K562 (cell line): ENCODE measurements around the gene KIF14. TPM values are rescaled to one million over a fixed set of nuclear protein-coding genes. Genes with fewer than 3 reads are reported as not detected.

Source experiments
- ATAC-seq: fragments of 200-7000 bp; cut with Tn5 transposase; 3 replicates; pipeline ENCODE4 v1.9.1; 2020; ENCODE audit warnings: moderate library complexity
- BruUV-seq: library from RNA; stranded (reverse); fragments of 400-500 nt; replicated peaks from 2 replicates; lab custom pipeline; 2021; lab: Mats Ljungman, UMichigan
- CTCF ChIA-PET: fragments of 300-600 bp; formaldehyde crosslinking; extraction: SDS; loops from one replicate; lab custom pipeline; 2021; ENCODE audit warnings: low intra/inter-chr PET ratio; lab: Yijun Ruan, JAX
- POLR2A ChIA-PET: fragments of 300-600, 350-650 bp; sonication (Branson Sonifier 250); formaldehyde crosslinking; extraction: SDS; loops from one replicate; lab custom pipeline; 2021; ENCODE audit warnings: antibody characterized with exemption, inconsistent platforms; lab: Yijun Ruan, JAX
- DNase-seq, 4 experiments: peaks; one replicate each; pipeline versions ENCODE4 v3.0.0 to v3.0.0-alpha.2; 2011 to 2018; ENCODE audit warnings: low spot score in 3 of 4, mixed read lengths in 3 of 4; ENCODE audit errors: extremely low read depth in 1 of 4
- FAIRE-seq: peaks from 2 replicates; lab custom pipeline; 2011; peaks lifted over from hg19 to GRCh38; lab: Jason Lieb, UNC
- H2AFZ ChIP-seq: 2 replicates; pipeline ENCODE4 v1.6.0; 2011; ENCODE audit warnings: low read depth, low read length, control low read depth, inconsistent platforms
- H3K27ac ChIP-seq: fragments of 200-600 bp; 3 replicates; pipeline ENCODE4 v1.8.0; 2011; ENCODE audit warnings: low read depth, mild to moderate bottlenecking, control low read depth, inconsistent platforms, low read length, moderate library complexity, mixed read lengths; ENCODE audit errors: extremely low read depth
- H3K27me3 ChIP-seq, 2 experiments: fragments of 300-600 bp in 1 of 2; 2 replicates in 1 of 2; 3 replicates in 1 of 2; pipeline versions ENCODE4 v1.6.0 to v1.8.0; 2011; ENCODE audit warnings: inconsistent platforms in 2 of 2, low read length in 2 of 2, mild to moderate bottlenecking in 1 of 2, mixed read lengths in 1 of 2, moderate library complexity in 1 of 2; ENCODE audit not compliant: control insufficient read depth in 2 of 2, insufficient read depth in 2 of 2
- H3K36me3 ChIP-seq: fragments of 300-600 bp; 3 replicates; pipeline ENCODE4 v1.8.0; 2011; ENCODE audit warnings: mild to moderate bottlenecking, low read length, inconsistent platforms; ENCODE audit not compliant: control insufficient read depth, insufficient read depth
- H3K4me1 ChIP-seq, 2 experiments: fragments of 200-600 bp in 1 of 2; replicated peaks in 1 of 2; 2 replicates in 1 of 2; 3 replicates in 1 of 2; pipeline versions ENCODE4 v1.5.1 to v1.8.0; 2011; ENCODE audit warnings: inconsistent platforms in 2 of 2, low read length in 2 of 2, mild to moderate bottlenecking in 1 of 2, mixed read lengths in 1 of 2, moderate library complexity in 1 of 2; ENCODE audit not compliant: control insufficient read depth in 2 of 2, insufficient read depth in 2 of 2
- H3K4me2 ChIP-seq: 2 replicates; pipeline ENCODE4 v1.6.1; 2011; ENCODE audit warnings: low read length, control low read depth, inconsistent platforms, mixed read lengths; ENCODE audit not compliant: insufficient read depth
- H3K4me3 ChIP-seq: fragments of 200-600 bp; sonication (generic), shearing (Covaris generic); 2 replicates; pipeline ENCODE4 v1.5.1; 2016; ENCODE audit warnings: control low read depth, inconsistent platforms
- H3K79me2 ChIP-seq: fragments of 200-600 bp; 3 replicates; pipeline ENCODE4 v1.8.0; 2011; ENCODE audit warnings: low read length, inconsistent platforms; ENCODE audit not compliant: control insufficient read depth, insufficient read depth
- H3K9ac ChIP-seq, 2 experiments: 2 replicates each; pipeline versions ENCODE4 v1.6.0 to v1.6.1; 2011; ENCODE audit warnings: low read depth in 2 of 2, low read length in 2 of 2, control low read depth in 1 of 2, inconsistent platforms in 1 of 2, mild to moderate bottlenecking in 1 of 2, mixed read lengths in 1 of 2; ENCODE audit not compliant: insufficient read depth in 1 of 2
- H3K9me1 ChIP-seq: one replicate; pipeline ENCODE4 v1.6.0; 2011; ENCODE audit warnings: inconsistent platforms, mild to moderate bottlenecking, low read length, moderate library complexity; ENCODE audit not compliant: control insufficient read depth, insufficient read depth
- H3K9me3 ChIP-seq: replicated peaks from 2 replicates; pipeline ENCODE4 v1.5.1; 2011; ENCODE audit warnings: low read depth, low read length, inconsistent platforms; ENCODE audit not compliant: control insufficient read depth, insufficient read depth
- H4K20me1 ChIP-seq: replicated peaks from 2 replicates; pipeline ENCODE4 v1.6.1; 2011; ENCODE audit warnings: low read length, inconsistent platforms, mixed read lengths; ENCODE audit not compliant: control insufficient read depth, insufficient read depth
- ARNT ChIP-seq, 2 experiments: fragments of 450-650 bp; IDR thresholded peaks; 2 replicates each; pipeline ENCODE4 v1.6.1; 2016; ENCODE audit warnings: mild to moderate bottlenecking in 1 of 2
- BHLHE40 ChIP-seq: IDR thresholded peaks from 2 replicates; pipeline ENCODE4 v1.6.1; 2011; ENCODE audit warnings: low read length, improper control_type of control experiment
- CEBPZ ChIP-seq: fragments of 150-350 bp; IDR thresholded peaks from 2 replicates; pipeline ENCODE4 v1.6.1; 2014; ENCODE audit warnings: low read depth, mild to moderate bottlenecking, low read length, borderline replicate concordance
- CHD1 ChIP-seq: fragments of 200-600 bp; sonication (generic); IDR thresholded peaks from one replicate; pipeline ENCODE4 v1.6.1; 2012; ENCODE audit warnings: mild to moderate bottlenecking, moderate library complexity, low read length, inconsistent platforms
- DACH1 ChIP-seq: fragments of 450-650 bp; IDR thresholded peaks from 2 replicates; pipeline ENCODE4 v1.6.1; 2018; ENCODE audit not compliant: partially characterized antibody
- HMG20B ChIP-seq: fragments of 250-450 bp; sonication (Bioruptor Pico); IDR thresholded peaks from 2 replicates; pipeline ENCODE4 v1.5.0; 2021; ENCODE audit warnings: mild to moderate bottlenecking
- KAT2B ChIP-seq: IDR thresholded peaks from one replicate; pipeline ENCODE4 v1.6.1; 2012; ENCODE audit warnings: low read depth, mild to moderate bottlenecking, control low read depth, inconsistent platforms, low read length, moderate library complexity
- MECOM ChIP-seq: fragments of 250-450 bp; sonication (Bioruptor Pico); IDR thresholded peaks from 2 replicates; pipeline ENCODE4 v1.8.0; 2022; ENCODE audit warnings: inconsistent platforms
- SP2 ChIP-seq: IDR thresholded peaks from 2 replicates; pipeline ENCODE4 v1.6.1; 2011; ENCODE audit warnings: mild to moderate bottlenecking, low read depth, low read length, moderate library complexity; ENCODE audit not compliant: poor library complexity, severe bottlenecking; ENCODE audit errors: extremely low read depth
- SRF ChIP-seq, 2 experiments: fragments of 250-450, 450-650 bp in 1 of 2; sonication (Bioruptor Pico) in 1 of 2; sonication (generic) in 1 of 2; formaldehyde crosslinking; IDR thresholded peaks; 2 replicates each; pipeline versions ENCODE4 v1.5.0 to v1.5.1; 2020 to 2022; ENCODE audit warnings: mild to moderate bottlenecking in 1 of 2, missing genetic modification reagents in 1 of 2
- THRAP3 ChIP-seq: fragments of 450-650 bp; IDR thresholded peaks from 2 replicates; pipeline ENCODE4 v1.6.1; 2016; ENCODE audit warnings: mild to moderate bottlenecking, inconsistent platforms, borderline replicate concordance
- WGBS: fragments of 100-300 bp; shearing (Covaris generic); methylation state at CpG from one replicate; pipeline ENCODE4 v1.1.6; 2016; ENCODE audit warnings: low coverage, mixed read lengths; ENCODE audit not compliant: insufficient coverage; ENCODE audit errors: missing lambda C conversion rate; 5-methylcytosine and 5-hydroxymethylcytosine counted together
- in situ Hi-C: fragments of 300-500 bp; cut with MboI; formaldehyde crosslinking; loops from 4 replicates; pipeline ENCODE4 v1.15.0; 2018; ENCODE audit warnings: inconsistent platforms, mixed read lengths
- intact Hi-C: fragments of 100-400 bp; cut with micrococcal nuclease; formaldehyde crosslinking; loops from 2 replicates; pipeline ENCODE4 v1.14.2; 2022
- polyA plus RNA-seq, 8 experiments: library from polyadenylated mRNA; depleted of rRNA in 4 of 8; stranded (reverse) in 5 of 8; unstranded in 3 of 8; fragments of >200 nt; fragmentation: Nextera tagmentation in 2 of 8; fragmentation: Illumina TruSeq in 1 of 8; extraction: Ambion mirVana in 2 of 8; extraction: Trizol in 1 of 8; gene quantifications; 2 replicates each; pipeline versions ENCODE4 v1.2.1 to v1.2.3, GENCODE V29; 2011 to 2014; ENCODE audit warnings: inconsistent platforms in 1 of 8, missing spikeins in 1 of 8
- total RNA-seq, 7 experiments: library from RNA; depleted of rRNA in 6 of 7; stranded (reverse); fragments of >200 nt in 6 of 7; fragmentation: Illumina TruSeq in 2 of 7; extraction: Trizol in 2 of 7; gene quantifications; 2 replicates each; pipeline versions ENCODE4 v1.2.1 to v1.2.3, GENCODE V29; 2011 to 2021; ENCODE audit warnings: low replicate concordance in 1 of 7
- TF ChIP-seq, protein P1 (sequence below), 2 experiments: fragments of 450-650 bp in 1 of 2; sonication (generic) in 1 of 2; formaldehyde crosslinking in 1 of 2; IDR thresholded peaks in 1 of 2; conservative IDR thresholded peaks in 1 of 2; 2 replicates each; pipeline versions ENCODE4 v1.6.1 to v1.8.1; 2016 to 2023; ENCODE audit warnings: mild to moderate bottlenecking in 2 of 2, moderate library complexity in 2 of 2, inconsistent platforms in 1 of 2, missing genetic modification reagents in 1 of 2
- TF ChIP-seq, protein P2 (sequence below): IDR thresholded peaks from 3 replicates; pipeline ENCODE4 v1.6.1; 2011; ENCODE audit warnings: borderline replicate concordance, mild to moderate bottlenecking; ENCODE audit not compliant: insufficient read length, insufficient read depth

KIF14 gene
- total and polyA plus RNA-seq, 9 of the 15 experiments (the other 6 are each of a cell fraction or from before 2014, with no cell fraction given), result 11.5 to 47.4 (median 29.0) TPM

DNA sequence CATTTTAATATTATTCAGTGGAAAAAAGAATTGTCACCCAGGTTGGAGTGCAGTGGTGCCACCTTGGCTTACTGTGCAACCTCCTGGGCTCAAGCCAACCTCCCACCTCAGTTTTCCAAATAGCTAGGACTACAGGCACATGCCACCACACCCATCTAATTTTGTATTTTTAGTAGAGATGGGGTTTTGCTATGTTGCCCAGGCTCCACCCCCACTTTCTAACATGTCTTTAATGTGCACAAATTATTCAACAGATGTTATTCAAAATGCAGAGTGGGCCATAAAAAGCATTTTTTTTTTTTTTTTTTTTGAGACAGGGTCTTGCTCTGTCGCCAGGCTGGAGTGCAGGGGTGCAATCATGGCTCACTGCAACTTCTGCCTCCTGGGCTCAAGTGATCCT is 31.8 kb upstream of the KIF14 start:
- no peak overlapping the region for H2AFZ ChIP-seq
- BruUV-seq, result no TSS peak
- no peaks in the 10 kb centered on the region for H3K9me3 ChIP-seq
- no peaks in the 10 kb centered on the region for H3K79me2 ChIP-seq
- peaks cover 11% of the 10 kb centered on the region in 2 experiments; a peak in 4 of 5 replicates for H3K4me1 ChIP-seq
- POLR2A ChIA-PET, result interaction anchor here (0.7 to 3.1 kb wide), 6 partner anchors 10 to 106 kb away, joined by 3 to 14 read pairs (median 4); partner anchors contain the start of gene DDX59
- 80% methylated on average over 1 of the region's 1 CpG for WGBS
- H3K27ac ChIP-seq, result no peak overlapping the region
- FAIRE-seq (no peak), ATAC-seq (no peak), DNase-seq (no peak)
- no peak overlapping the region for H3K4me3 ChIP-seq
- CTCF ChIA-PET, result no interaction called here
- no peaks in the 10 kb centered on the region for H3K27me3 ChIP-seq
- peaks cover 19% of the 10 kb centered on the region; the same call in 2 of the 3 replicates for H3K36me3 ChIP-seq
- H4K20me1 ChIP-seq, result no peaks in the 10 kb centered on the region
- no peak overlapping the region for H3K9ac ChIP-seq
- in situ Hi-C loops (no loop called here), intact Hi-C loops (no loop called here)
- H3K4me2 ChIP-seq, result no peak overlapping the region
- no peaks in the 10 kb centered on the region for H3K9me1 ChIP-seq
- no peak for TF ChIP-seq CEBPZ
- no peak for TF ChIP-seq MECOM
- TF ChIP-seq BHLHE40, result no peak
- TF ChIP-seq, protein P1, sequence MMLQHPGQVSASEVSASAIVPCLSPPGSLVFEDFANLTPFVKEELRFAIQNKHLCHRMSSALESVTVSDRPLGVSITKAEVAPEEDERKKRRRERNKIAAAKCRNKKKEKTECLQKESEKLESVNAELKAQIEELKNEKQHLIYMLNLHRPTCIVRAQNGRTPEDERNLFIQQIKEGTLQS (IDR thresholded peaks at IDR 0.05), result no peak
- TF ChIP-seq, protein P1 (CRISPR knock-in tag; conservative IDR thresholded peaks at IDR 0.05), result no peak
- no peak for TF ChIP-seq DACH1
- TF ChIP-seq SP2, result no peak
- no peak for TF ChIP-seq KAT2B
- no peak for TF ChIP-seq HMG20B (CRISPR knock-in tag)
- TF ChIP-seq THRAP3, result no peak
- no peak for TF ChIP-seq CHD1
- TF ChIP-seq, protein P2, sequence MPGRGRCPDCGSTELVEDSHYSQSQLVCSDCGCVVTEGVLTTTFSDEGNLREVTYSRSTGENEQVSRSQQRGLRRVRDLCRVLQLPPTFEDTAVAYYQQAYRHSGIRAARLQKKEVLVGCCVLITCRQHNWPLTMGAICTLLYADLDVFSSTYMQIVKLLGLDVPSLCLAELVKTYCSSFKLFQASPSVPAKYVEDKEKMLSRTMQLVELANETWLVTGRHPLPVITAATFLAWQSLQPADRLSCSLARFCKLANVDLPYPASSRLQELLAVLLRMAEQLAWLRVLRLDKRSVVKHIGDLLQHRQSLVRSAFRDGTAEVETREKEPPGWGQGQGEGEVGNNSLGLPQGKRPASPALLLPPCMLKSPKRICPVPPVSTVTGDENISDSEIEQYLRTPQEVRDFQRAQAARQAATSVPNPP, result no peak
- TF ChIP-seq SRF (CRISPR knock-in tag; IDR thresholded peaks at IDR 0.05), result no peak
- TF ChIP-seq ARNT (IDR thresholded peaks at IDR 0.05), result no peak
